Measurements from ENCODE around the gene EP300. TPM values are rescaled to one million over a fixed set of nuclear protein-coding genes. Genes with fewer than 3 reads are reported as not detected.

Gene EP300
- total RNA-seq, 1 donor from 2014 or later, result 53.1 TPM

DNA sequence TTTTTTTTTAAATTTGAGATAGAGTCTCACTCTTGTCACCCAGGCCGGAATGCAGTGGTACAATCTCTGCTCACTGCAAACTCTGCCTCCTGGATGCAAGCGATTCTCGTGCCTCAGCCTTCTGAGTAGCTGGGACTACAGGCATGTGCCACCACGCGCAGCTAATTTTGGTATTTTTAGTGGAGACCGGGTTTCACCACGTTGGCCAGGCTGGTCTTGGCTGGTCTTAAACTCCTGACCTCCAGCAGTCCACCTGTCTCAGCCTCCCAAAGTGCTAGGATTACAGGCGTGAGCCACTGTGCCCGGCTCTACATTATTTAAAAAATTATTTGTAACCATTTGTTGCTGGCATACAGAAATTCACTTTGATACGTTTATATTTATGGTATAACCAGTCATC, 18.6 kb downstream of the EP300 start:
- Mint-ChIP-seq H3K27ac (ENCODE audit: unreplicated experiment) (no peak overlapping the region), H3K4me3 (ENCODE audit: unreplicated experiment) (no peak overlapping the region), H3K27me3 (ENCODE audit: low read depth) (no peaks in the 10 kb centered on the region), H3K9me3 (ENCODE audit: low read depth) (no peaks in the 10 kb centered on the region), H3K36me3 (ENCODE audit: low read depth) (peaks cover 3% of the 10 kb centered on the region), H3K4me1 (ENCODE audit: low read depth) (peaks cover 23% of the 10 kb centered on the region)
- DNase-seq (ENCODE audit: low spot score), result no peak
- TF ChIP-seq, protein P1, sequence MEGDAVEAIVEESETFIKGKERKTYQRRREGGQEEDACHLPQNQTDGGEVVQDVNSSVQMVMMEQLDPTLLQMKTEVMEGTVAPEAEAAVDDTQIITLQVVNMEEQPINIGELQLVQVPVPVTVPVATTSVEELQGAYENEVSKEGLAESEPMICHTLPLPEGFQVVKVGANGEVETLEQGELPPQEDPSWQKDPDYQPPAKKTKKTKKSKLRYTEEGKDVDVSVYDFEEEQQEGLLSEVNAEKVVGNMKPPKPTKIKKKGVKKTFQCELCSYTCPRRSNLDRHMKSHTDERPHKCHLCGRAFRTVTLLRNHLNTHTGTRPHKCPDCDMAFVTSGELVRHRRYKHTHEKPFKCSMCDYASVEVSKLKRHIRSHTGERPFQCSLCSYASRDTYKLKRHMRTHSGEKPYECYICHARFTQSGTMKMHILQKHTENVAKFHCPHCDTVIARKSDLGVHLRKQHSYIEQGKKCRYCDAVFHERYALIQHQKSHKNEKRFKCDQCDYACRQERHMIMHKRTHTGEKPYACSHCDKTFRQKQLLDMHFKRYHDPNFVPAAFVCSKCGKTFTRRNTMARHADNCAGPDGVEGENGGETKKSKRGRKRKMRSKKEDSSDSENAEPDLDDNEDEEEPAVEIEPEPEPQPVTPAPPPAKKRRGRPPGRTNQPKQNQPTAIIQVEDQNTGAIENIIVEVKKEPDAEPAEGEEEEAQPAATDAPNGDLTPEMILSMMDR (IDR thresholded peaks at IDR 0.05), result no peak

DNA sequence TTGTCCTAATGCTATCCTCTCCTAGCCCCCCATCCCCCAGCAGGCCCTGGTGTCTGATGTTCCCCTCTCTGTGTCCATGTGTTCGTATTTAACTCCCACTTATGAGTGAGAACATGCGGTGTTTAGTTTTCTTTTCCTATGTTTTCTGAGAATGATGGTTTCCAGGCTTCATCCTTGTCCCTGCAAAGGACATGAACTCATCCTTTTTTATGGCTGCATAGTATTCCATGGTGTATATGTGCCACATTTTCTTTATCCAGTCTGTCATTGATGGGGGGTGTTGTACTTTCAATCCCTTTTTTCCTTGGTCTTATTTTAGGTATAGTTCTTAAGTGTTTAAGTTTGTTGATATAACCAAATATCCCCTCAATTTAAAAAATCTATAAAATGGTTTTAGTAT, 23.9 kb downstream of the EP300 start:
- Mint-ChIP-seq H3K4me1 (ENCODE audit: low read depth) (peaks cover 34% of the 10 kb centered on the region), H3K36me3 (ENCODE audit: low read depth) (peaks cover 7% of the 10 kb centered on the region), H3K27ac (ENCODE audit: unreplicated experiment) (no peak overlapping the region), H3K27me3 (ENCODE audit: low read depth) (no peaks in the 10 kb centered on the region), H3K4me3 (ENCODE audit: unreplicated experiment) (no peak overlapping the region), H3K9me3 (ENCODE audit: low read depth) (no peaks in the 10 kb centered on the region)
- no peak for DNase-seq (ENCODE audit: low spot score)
- TF ChIP-seq, protein P1 (IDR thresholded peaks at IDR 0.05), result no peak

DNA sequence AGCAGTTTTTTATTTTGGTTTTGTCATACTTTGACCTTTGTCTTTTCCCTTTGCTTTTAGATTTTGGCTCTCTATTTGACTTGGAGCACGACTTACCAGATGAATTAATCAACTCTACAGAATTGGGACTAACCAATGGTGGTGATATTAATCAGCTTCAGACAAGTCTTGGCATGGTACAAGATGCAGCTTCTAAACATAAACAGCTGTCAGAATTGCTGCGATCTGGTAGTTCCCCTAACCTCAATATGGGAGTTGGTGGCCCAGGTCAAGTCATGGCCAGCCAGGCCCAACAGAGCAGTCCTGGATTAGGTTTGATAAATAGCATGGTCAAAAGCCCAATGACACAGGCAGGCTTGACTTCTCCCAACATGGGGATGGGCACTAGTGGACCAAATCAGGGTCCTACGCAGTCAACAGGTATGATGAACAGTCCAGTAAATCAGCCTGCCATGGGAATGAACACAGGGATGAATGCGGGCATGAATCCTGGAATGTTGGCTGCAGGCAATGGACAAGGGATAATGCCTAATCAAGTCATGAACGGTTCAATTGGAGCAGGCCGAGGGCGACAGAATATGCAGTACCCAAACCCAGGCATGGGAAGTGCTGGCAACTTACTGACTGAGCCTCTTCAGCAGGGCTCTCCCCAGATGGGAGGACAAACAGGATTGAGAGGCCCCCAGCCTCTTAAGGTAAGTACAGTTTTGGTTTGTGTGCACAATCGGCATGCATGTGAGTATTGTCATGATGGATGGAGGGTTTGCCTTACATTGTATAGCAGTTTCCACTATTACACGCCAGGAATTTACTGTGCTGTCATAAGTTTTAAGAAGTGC, 25.0 kb downstream of the EP300 start:
- Mint-ChIP-seq H3K4me1 (ENCODE audit: low read depth) (peaks cover 39% of the 10 kb centered on the region), H3K36me3 (ENCODE audit: low read depth) (peaks cover 6% of the 10 kb centered on the region), H3K4me3 (ENCODE audit: unreplicated experiment) (no peak overlapping the region), H3K27ac (ENCODE audit: unreplicated experiment) (peak overlapping the region; percentile 47), H3K27me3 (ENCODE audit: low read depth) (no peaks in the 10 kb centered on the region), H3K9me3 (ENCODE audit: low read depth) (no peaks in the 10 kb centered on the region)
- TF ChIP-seq, protein P1 (IDR thresholded peaks at IDR 0.05), result no peak
- no peak for DNase-seq (ENCODE audit: low spot score)

DNA sequence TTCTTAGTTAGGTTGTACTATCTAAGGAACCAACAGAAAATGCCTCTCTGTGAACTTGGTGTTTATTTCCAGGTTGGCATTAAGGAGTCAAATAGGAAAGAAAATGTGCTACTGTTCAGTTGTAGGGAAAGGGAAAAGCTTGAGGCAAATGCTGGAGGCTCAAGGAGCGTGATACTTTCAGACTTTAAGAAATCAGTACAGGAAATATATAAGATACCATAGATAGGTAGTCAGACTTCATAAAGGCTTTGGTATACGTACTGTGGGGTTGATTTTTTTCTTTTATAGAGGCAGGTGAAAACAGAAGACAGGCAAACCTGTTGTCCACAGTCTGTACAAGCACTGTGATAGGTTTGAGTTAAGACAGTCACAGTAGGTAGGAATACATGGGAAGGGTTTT, 30.8 kb downstream of the EP300 start:
- H3K27me3 Mint-ChIP-seq (ENCODE audit: low read depth), result no peaks in the 10 kb centered on the region
- TF ChIP-seq, protein P1 (IDR thresholded peaks at IDR 0.05), result no peak
- H3K4me3 Mint-ChIP-seq (ENCODE audit: unreplicated experiment), result no peak overlapping the region
- H3K4me1 Mint-ChIP-seq (ENCODE audit: low read depth), result peaks cover 25% of the 10 kb centered on the region
- peaks cover 17% of the 10 kb centered on the region for H3K36me3 Mint-ChIP-seq (ENCODE audit: low read depth)
- DNase-seq (ENCODE audit: low spot score), result no peak
- no peaks in the 10 kb centered on the region for H3K9me3 Mint-ChIP-seq (ENCODE audit: low read depth)
- peak overlapping the region; percentile 62 for H3K27ac Mint-ChIP-seq (ENCODE audit: unreplicated experiment)

DNA sequence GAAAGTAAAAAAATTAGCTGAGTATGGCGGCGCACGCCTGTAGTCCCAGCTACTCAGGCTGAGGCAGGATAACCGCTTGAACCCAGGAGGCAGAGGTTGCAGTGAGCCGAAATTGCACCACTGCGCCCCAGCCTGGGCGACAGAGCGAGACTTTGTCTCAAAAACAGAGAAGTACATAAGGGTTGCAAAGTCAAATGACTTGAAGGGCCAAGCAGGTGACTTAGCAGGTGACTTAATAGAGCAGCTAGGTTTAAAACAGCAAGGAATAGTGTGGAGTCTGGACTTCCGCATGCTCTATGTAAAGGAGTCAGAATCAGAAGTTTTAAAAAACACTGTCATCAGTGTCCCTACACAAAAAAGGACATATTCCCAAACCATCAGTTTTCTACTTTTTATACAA, 31.7 kb downstream of the EP300 start:
- H3K36me3 Mint-ChIP-seq (ENCODE audit: low read depth), result peaks cover 17% of the 10 kb centered on the region

More for the DNA sequence above, 31.7 kb downstream of the EP300 start:
- TF ChIP-seq, protein P1 (IDR thresholded peaks at IDR 0.05), result no peak
- no peak overlapping the region for H3K27ac Mint-ChIP-seq (ENCODE audit: unreplicated experiment)
- no peaks in the 10 kb centered on the region for H3K27me3 Mint-ChIP-seq (ENCODE audit: low read depth)
- peaks cover 19% of the 10 kb centered on the region for H3K4me1 Mint-ChIP-seq (ENCODE audit: low read depth)
- H3K4me3 Mint-ChIP-seq (ENCODE audit: unreplicated experiment), result no peak overlapping the region
- H3K9me3 Mint-ChIP-seq (ENCODE audit: low read depth), result no peaks in the 10 kb centered on the region
- DNase-seq (ENCODE audit: low spot score), result no peak
